H9 (cell line): ENCODE measurements around the gene ROCK1. TPM values are rescaled to one million over a fixed set of nuclear protein-coding genes. Genes with fewer than 3 reads are reported as not detected.

Source experiments
- DNase-seq: peaks from one replicate; pipeline ENCODE4 v3.0.0-alpha.2; 2017
- H2AFZ ChIP-seq: one replicate; pipeline ENCODE4 v1.6.1; 2013; ENCODE audit warnings: mild to moderate bottlenecking, low read length, control low read depth, moderate library complexity
- H2AK5ac ChIP-seq: 2 replicates; pipeline ENCODE4 v1.6.1; 2013; ENCODE audit warnings: low read length, control low read depth, mixed read lengths; ENCODE audit not compliant: insufficient read length
- H2BK120ac ChIP-seq: one replicate; pipeline ENCODE4 v1.6.1; 2013; ENCODE audit warnings: low read depth, mild to moderate bottlenecking, low read length, control low read depth, inconsistent platforms; ENCODE audit not compliant: poor library complexity, severe bottlenecking
- H2BK12ac ChIP-seq: 2 replicates; pipeline ENCODE4 v1.6.1; 2013; ENCODE audit warnings: low read length, control low read depth, mixed read lengths, low read depth; ENCODE audit not compliant: insufficient read length
- H2BK15ac ChIP-seq: 2 replicates; pipeline ENCODE4 v1.6.1; 2013; ENCODE audit warnings: low read depth, low read length, control low read depth
- H2BK20ac ChIP-seq: one replicate; pipeline ENCODE4 v1.6.1; 2013; ENCODE audit warnings: low read depth, mild to moderate bottlenecking, low read length, control low read depth, inconsistent platforms; ENCODE audit not compliant: poor library complexity, severe bottlenecking
- H2BK5ac ChIP-seq: 2 replicates; pipeline ENCODE4 v1.6.1; 2013; ENCODE audit warnings: low read length, control low read depth, mixed read lengths; ENCODE audit not compliant: insufficient read length
- H3K14ac ChIP-seq: 2 replicates; pipeline ENCODE4 v1.6.1; 2013; ENCODE audit warnings: low read length, control low read depth; ENCODE audit not compliant: insufficient read depth
- H3K18ac ChIP-seq: 2 replicates; pipeline ENCODE4 v1.6.1; 2013; ENCODE audit warnings: low read depth, mild to moderate bottlenecking, mixed read lengths, low read length, control low read depth; ENCODE audit not compliant: insufficient read length
- H3K23ac ChIP-seq: 2 replicates; pipeline ENCODE4 v1.6.1; 2013; ENCODE audit warnings: low read length, control low read depth, mixed read lengths, low read depth; ENCODE audit not compliant: insufficient read length
- H3K23me2 ChIP-seq: 2 replicates; pipeline ENCODE4 v1.6.1; 2013; ENCODE audit warnings: low read depth, mild to moderate bottlenecking, mixed read lengths, low read length, control low read depth; ENCODE audit not compliant: insufficient read length, poor library complexity, severe bottlenecking
- H3K27ac ChIP-seq: 2 replicates; pipeline ENCODE4 v1.5.1; 2013; ENCODE audit warnings: low read length, control low read depth, mixed read lengths, low read depth; ENCODE audit not compliant: insufficient read length
- H3K27me3 ChIP-seq: 2 replicates; pipeline ENCODE4 v1.6.1; 2013; ENCODE audit warnings: low read length, control low read depth, inconsistent platforms; ENCODE audit not compliant: insufficient read depth
- H3K4ac ChIP-seq: 2 replicates; pipeline ENCODE4 v1.6.1; 2013; ENCODE audit warnings: low read depth, mild to moderate bottlenecking, control low read depth, inconsistent platforms, low read length, moderate library complexity
- H3K4me1 ChIP-seq: 2 replicates; pipeline ENCODE4 v1.6.1; 2013; ENCODE audit warnings: low read length, control low read depth, inconsistent platforms; ENCODE audit not compliant: insufficient read depth
- H3K4me2 ChIP-seq: 2 replicates; pipeline ENCODE4 v1.6.1; 2013; ENCODE audit warnings: low read length, control low read depth, mixed read lengths; ENCODE audit not compliant: insufficient read length, insufficient read depth
- H3K56ac ChIP-seq: 2 replicates; pipeline ENCODE4 v1.6.1; 2013; ENCODE audit warnings: low read depth, mild to moderate bottlenecking, mixed read lengths, low read length, control low read depth; ENCODE audit not compliant: insufficient read length
- H3K79me1 ChIP-seq: 2 replicates; pipeline ENCODE4 v1.6.1; 2013; ENCODE audit warnings: low read depth, mild to moderate bottlenecking, moderate library complexity, low read length, control low read depth, inconsistent platforms; ENCODE audit not compliant: insufficient read depth, poor library complexity, severe bottlenecking
- H3K79me2 ChIP-seq: 2 replicates; pipeline ENCODE4 v1.6.1; 2013; ENCODE audit warnings: low read length, control low read depth, inconsistent platforms; ENCODE audit not compliant: insufficient read depth
- H3K9ac ChIP-seq: 2 replicates; pipeline ENCODE4 v1.6.1; 2013; ENCODE audit warnings: low read length, control low read depth, mixed read lengths; ENCODE audit not compliant: insufficient read length; ENCODE audit errors: extremely low read depth
- H3K9me3 ChIP-seq: one replicate; pipeline ENCODE4 v1.6.1; 2013; ENCODE audit warnings: low read depth, low read length, inconsistent platforms; ENCODE audit not compliant: control insufficient read depth
- H3T11ph ChIP-seq: one replicate; pipeline ENCODE4 v1.6.1; 2013; ENCODE audit warnings: mild to moderate bottlenecking, low read length, control low read depth, inconsistent platforms
- H4K20me1 ChIP-seq: one replicate; pipeline ENCODE4 v1.6.1; 2013; ENCODE audit not compliant: control insufficient read depth, insufficient read length, insufficient read depth
- H4K5ac ChIP-seq: 2 replicates; pipeline ENCODE4 v1.6.1; 2013; ENCODE audit warnings: low read depth, mild to moderate bottlenecking, mixed read lengths, low read length, control low read depth; ENCODE audit not compliant: insufficient read length
- H4K8ac ChIP-seq: replicated peaks from 2 replicates; pipeline ENCODE4 v1.6.1; 2013; ENCODE audit warnings: low read length, control low read depth, mixed read lengths, low read depth; ENCODE audit not compliant: insufficient read length
- H4K91ac ChIP-seq: 2 replicates; pipeline ENCODE4 v1.6.1; 2013; ENCODE audit warnings: low read depth, mild to moderate bottlenecking, moderate library complexity, mixed read lengths, low read length, control low read depth; ENCODE audit not compliant: insufficient read length
- H3K27ac Mint-ChIP-seq, 3 experiments: 2 replicates in 2 of 3; 3 replicates in 1 of 3; pipeline ENCODE4 v1.8.0; 2020 to 2021; ENCODE audit warnings: mixed read lengths in 3 of 3, mild to moderate bottlenecking in 1 of 3, moderate library complexity in 1 of 3
- H3K27me3 Mint-ChIP-seq: 2 replicates; pipeline ENCODE4 v1.8.0; 2021; ENCODE audit warnings: low read depth, mild to moderate bottlenecking, moderate library complexity, mixed read lengths
- H3K36me3 Mint-ChIP-seq, 3 experiments: 2 replicates in 2 of 3; 3 replicates in 1 of 3; pipeline ENCODE4 v1.8.0; 2020 to 2021; ENCODE audit warnings: low read depth in 3 of 3, mixed read lengths in 3 of 3; ENCODE audit not compliant: insufficient read depth in 1 of 3
- H3K4me1 Mint-ChIP-seq, 2 experiments: 2 replicates each; pipeline ENCODE4 v1.8.0; 2020; ENCODE audit warnings: mixed read lengths in 2 of 2
- H3K4me3 Mint-ChIP-seq, 2 experiments: 2 replicates in 1 of 2; 3 replicates in 1 of 2; pipeline ENCODE4 v1.8.0; 2020 to 2021; ENCODE audit warnings: mild to moderate bottlenecking in 2 of 2, mixed read lengths in 2 of 2, moderate library complexity in 1 of 2
- H3K9me3 Mint-ChIP-seq, 2 experiments: 2 replicates in 1 of 2; 3 replicates in 1 of 2; pipeline ENCODE4 v1.8.0; 2020; ENCODE audit warnings: mild to moderate bottlenecking in 2 of 2, mixed read lengths in 2 of 2, moderate library complexity in 1 of 2
- total RNA-seq: library from RNA; stranded (reverse); gene quantifications from 2 replicates; pipeline ENCODE4 v1.2.1, GENCODE V29; 2021
- TF ChIP-seq, protein P1 (sequence below): fragments of 200-600 bp; sonication (generic); conservative IDR thresholded peaks from 3 replicates; pipeline ENCODE4 v1.8.0; 2021; ENCODE audit warnings: antibody characterized with exemption, mild to moderate bottlenecking

ROCK1 gene
- total RNA-seq, 1 experiment from 2014 or later, result 38.2 TPM

GRCh38 chr18:21146016-21146415 lies 34.4 kb upstream of the ROCK1 start:
- Histone ChIP-seq H3K79me2 (no peaks in the 10 kb centered on the region), H4K20me1 (no peaks in the 10 kb centered on the region), H4K5ac (no peak overlapping the region), H3K14ac (no peak overlapping the region), H3K18ac (no peak overlapping the region), H2AK5ac (no peak overlapping the region), H2BK12ac (no peak overlapping the region), H3K4me1 (no peaks in the 10 kb centered on the region), H3K79me1 (no peaks in the 10 kb centered on the region), H2AFZ (no peak overlapping the region), H3K9me3 (no peaks in the 10 kb centered on the region), H3K23me2 (no peaks in the 10 kb centered on the region), H3K56ac (no peak overlapping the region), H3K4me2 (no peak overlapping the region), H2BK20ac (no peak overlapping the region), H2BK15ac (no peak overlapping the region), H3K27me3 (no peaks in the 10 kb centered on the region), H3K27ac (no peak overlapping the region), H3K9ac (no peak overlapping the region), H3K23ac (no peak overlapping the region), H2BK120ac (no peak overlapping the region), H4K8ac (no peak overlapping the region), H3T11ph (no peak overlapping the region), H3K4ac (no peak overlapping the region), H2BK5ac (no peak overlapping the region), H4K91ac (no peak overlapping the region)
- Mint-ChIP-seq H3K27ac (no peak overlapping the region), H3K36me3 (no peaks in the 10 kb centered on the region), H3K4me3 (no peak overlapping the region), H3K27me3 (no peaks in the 10 kb centered on the region), H3K9me3 (no peaks in the 10 kb centered on the region; a peak in 1 of 5 replicates), H3K4me1 (no peaks in the 10 kb centered on the region)
- TF ChIP-seq, protein P1, sequence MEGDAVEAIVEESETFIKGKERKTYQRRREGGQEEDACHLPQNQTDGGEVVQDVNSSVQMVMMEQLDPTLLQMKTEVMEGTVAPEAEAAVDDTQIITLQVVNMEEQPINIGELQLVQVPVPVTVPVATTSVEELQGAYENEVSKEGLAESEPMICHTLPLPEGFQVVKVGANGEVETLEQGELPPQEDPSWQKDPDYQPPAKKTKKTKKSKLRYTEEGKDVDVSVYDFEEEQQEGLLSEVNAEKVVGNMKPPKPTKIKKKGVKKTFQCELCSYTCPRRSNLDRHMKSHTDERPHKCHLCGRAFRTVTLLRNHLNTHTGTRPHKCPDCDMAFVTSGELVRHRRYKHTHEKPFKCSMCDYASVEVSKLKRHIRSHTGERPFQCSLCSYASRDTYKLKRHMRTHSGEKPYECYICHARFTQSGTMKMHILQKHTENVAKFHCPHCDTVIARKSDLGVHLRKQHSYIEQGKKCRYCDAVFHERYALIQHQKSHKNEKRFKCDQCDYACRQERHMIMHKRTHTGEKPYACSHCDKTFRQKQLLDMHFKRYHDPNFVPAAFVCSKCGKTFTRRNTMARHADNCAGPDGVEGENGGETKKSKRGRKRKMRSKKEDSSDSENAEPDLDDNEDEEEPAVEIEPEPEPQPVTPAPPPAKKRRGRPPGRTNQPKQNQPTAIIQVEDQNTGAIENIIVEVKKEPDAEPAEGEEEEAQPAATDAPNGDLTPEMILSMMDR, result no peak
- DNase-seq, result no peak
